Jurkat, Clone E6-1 (cell line): Measurements from ENCODE around the gene TAF11. TPM values are rescaled to one million over a fixed set of nuclear protein-coding genes. Genes with fewer than 3 reads are reported as not detected.
"Not testable (repeated sequence)": the region's sequence is repeated elsewhere in the genome, so short reads cannot be mapped to it uniquely, and the experiment has no call there.

Source experiments
- DNase-seq: peaks from one replicate; pipeline ENCODE4 v3.0.0-alpha.2; 2011; ENCODE audit warnings: low read depth, low spot score
- H3K4me3 ChIP-seq: 2 replicates; pipeline ENCODE4 v1.5.1; 2011; ENCODE audit warnings: mild to moderate bottlenecking, low read length, control low read depth, moderate library complexity
- polyA plus RNA-seq: library from polyadenylated mRNA; unstranded; fragments of >200 nt; gene quantifications from one replicate; pipeline ENCODE4 v1.2.1, GENCODE V29; 2012; ENCODE audit warnings: missing spikeins; ENCODE audit not compliant: insufficient read length, insufficient read depth

TAF11 gene, protein sequence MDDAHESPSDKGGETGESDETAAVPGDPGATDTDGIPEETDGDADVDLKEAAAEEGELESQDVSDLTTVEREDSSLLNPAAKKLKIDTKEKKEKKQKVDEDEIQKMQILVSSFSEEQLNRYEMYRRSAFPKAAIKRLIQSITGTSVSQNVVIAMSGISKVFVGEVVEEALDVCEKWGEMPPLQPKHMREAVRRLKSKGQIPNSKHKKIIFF
- 46.3 TPM for polyA plus RNA-seq

GRCh38 chr6:34887753-34888513, at the start of gene TAF11:
TAF11 (minus strand) TSS chr6:34888042; CDS start chr6:34887957, 85 bp downstream.
- DNase-seq, result peak; percentile 91
- peak within 1 kb of the TSS; percentile 98 for H3K4me3 ChIP-seq

- H3K4me3 ChIP-seq, result no peak overlapping the region
- no peak for DNase-seq
Observed at GRCh38 chr6:34934516-34934915, 46.7 kb upstream of the TAF11 start.

- H3K4me3 ChIP-seq, DNase-seq: not testable (repeated sequence)
Observed at GRCh38 chr6:34932202-34932601, 44.4 kb upstream of the TAF11 start.

DNA sequence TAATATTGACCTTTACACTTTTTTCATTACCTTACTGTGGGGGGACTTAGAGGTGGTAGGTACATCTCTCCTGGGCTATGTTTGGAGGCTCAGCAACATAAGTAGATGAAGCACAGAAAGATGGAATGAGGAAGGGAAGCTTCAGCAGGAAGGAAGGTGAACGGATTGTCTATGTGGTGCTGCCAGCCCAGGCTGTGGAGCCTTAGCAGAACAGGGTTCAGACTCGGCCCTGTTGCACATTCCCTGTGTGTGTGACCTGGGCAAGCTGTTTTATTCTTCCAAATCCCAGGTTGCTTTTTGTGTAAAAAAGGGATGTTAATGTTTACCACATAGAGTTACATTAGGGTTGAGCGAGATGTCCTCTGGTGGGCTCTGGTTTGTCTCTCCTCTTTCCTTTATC, 42.4 kb upstream of the TAF11 start:
- H3K4me3 ChIP-seq, result no peak overlapping the region
- no peak for DNase-seq

DNA sequence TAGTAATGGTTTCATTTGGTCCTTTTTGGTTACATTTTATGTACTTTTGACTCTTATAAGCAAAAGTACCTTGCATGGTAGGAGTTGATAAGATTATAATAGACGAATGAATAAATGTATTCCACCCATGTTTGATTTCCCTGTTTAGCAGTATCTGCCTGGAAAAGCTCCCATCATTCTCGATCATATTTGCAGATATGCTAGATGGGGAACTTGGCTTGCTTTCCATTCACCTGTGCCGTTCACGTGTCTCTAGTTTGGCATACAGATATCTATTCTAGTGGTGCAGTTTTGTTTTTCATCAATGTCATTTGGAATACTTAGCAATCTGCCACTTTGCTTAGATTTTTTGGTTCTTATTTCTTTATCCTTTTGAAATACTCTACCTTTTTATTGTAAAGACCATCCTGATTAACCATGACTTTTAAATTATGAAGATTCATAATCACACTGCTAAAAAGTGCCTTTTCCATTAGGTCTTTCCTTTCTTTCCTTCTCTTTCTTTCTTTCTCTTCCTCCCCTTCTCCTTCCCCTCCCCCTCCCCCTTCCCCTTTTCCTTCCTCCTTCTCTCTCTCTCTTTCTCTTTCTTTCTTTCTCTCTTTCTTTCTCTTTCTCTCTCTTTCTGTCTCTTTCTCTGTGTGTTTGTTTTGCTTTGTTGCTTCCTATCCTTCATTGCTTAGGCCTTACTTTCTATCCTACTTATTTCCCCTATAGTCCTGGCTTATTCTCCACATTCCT, 41.6 kb upstream of the TAF11 start:
- no peak for DNase-seq
- H3K4me3 ChIP-seq, result no peak overlapping the region

DNA sequence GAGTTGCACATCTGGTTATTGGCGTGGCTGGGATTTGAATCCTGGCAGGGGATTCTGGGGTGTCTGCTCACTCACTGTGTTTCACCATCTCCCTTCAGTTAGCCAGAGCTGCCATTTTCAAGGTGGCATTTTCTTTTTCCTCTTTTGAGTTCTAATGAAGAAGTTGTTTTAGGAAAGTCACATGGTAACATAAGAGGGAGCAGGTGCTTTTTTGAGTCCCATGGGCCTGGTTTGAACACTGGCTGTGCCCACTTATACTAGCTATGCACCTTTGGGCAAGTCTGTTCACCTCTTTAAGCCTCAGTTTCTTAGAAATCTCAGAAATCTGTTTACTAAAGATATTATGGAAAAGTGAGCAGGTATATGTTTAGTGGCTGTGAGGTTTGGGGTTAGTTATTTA, 40.9 kb upstream of the TAF11 start:
- DNase-seq, result no peak

DNA sequence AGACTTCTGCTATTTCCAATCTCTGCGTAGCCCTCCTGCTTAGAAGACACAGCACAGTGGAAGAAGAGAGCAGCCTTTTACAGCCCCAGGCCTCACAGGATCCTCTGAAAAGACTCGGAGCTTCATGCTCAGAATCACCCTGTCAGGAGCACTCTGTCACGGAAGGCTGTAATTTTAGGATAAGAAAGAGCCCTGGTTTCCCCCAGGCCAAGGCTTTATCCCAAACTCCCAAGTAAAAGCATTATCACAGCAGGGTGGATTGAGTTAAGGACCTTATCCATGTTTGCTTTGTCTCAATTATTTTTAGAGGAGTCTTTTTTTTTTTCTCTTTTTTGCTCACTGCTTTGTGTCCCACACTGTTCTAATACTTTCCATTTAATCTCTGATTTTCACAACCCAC, 40.4 kb upstream of the TAF11 start:
- no peak for DNase-seq
- H3K4me3 ChIP-seq, result no peak overlapping the region

More for the DNA sequence above, 40.9 kb upstream of the TAF11 start:
- no peak overlapping the region for H3K4me3 ChIP-seq

DNA sequence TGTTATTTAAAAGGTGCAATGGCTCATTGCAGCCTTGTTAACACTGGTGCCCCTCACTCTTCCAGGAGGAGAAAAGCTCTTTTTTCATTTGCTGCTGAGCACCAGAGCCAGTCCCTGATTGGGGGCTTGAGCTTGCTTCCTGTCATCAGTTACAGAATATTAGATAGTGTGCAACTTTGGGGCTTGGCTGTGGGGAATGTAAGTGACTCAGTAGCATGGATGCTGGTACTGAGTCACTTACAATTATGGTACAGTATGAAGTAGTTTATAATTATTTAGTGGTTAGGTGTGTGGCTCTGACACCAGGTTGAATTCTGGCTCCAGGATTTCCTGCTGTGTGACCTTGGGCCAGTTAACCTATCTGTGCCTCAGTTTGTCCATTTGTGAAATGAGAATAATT, 38.8 kb upstream of the TAF11 start:
- H3K4me3 ChIP-seq, result no peak overlapping the region
- DNase-seq, result no peak

GRCh38 chr6:34924831-34925625, 37.2 kb upstream of the TAF11 start:
- no peak for DNase-seq
- H3K4me3 ChIP-seq, result no peak overlapping the region

DNA sequence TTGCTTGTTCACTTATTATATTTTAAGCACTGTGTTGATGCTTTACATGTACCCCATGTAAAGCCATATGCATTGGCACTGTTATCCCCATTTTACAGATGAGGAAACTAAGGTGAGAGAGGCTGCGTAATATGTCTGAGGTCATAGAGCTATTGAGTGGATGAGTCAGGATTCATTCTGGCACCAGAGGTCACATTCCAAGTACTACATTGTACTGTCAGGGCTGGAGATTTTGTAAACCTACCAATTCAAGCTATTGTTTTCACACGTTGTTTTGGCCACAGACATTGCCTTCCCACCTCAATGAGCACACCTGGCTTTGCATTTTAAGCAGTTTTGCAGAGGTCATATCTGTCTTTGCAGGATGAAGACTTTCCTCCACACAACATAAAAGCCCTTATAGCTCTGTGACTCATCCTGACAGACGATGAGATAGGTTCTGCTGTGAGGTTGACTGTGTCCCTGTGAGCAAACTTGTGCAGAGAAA, 34.4 kb upstream of the TAF11 start:
- no peak for DNase-seq
- H3K4me3 ChIP-seq, result no peak overlapping the region

GRCh38 chr6:34920097-34920496, 32.3 kb upstream of the TAF11 start:
- no peak for DNase-seq
- no peak overlapping the region for H3K4me3 ChIP-seq

DNA sequence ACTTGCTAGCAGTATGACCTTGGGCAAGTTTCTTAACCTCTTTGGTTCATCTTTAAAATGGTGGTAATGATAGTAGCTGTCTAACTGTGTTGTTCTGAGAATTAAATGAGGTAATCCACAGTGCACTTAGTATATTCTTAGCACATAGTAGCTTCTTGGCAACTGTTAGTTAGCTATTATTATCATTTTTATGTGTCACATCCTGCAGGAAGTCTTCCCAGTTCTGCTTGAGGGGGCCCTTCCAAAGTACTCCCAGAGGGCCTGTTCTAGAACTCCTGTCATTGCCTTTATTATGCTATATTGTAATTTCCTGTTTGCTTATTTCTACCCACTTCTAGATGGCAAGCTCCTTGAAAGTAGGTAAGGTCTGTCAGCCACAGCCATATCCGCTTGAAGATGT, 31.8 kb upstream of the TAF11 start:
- no peak for DNase-seq
- H3K4me3 ChIP-seq, result no peak overlapping the region

DNA sequence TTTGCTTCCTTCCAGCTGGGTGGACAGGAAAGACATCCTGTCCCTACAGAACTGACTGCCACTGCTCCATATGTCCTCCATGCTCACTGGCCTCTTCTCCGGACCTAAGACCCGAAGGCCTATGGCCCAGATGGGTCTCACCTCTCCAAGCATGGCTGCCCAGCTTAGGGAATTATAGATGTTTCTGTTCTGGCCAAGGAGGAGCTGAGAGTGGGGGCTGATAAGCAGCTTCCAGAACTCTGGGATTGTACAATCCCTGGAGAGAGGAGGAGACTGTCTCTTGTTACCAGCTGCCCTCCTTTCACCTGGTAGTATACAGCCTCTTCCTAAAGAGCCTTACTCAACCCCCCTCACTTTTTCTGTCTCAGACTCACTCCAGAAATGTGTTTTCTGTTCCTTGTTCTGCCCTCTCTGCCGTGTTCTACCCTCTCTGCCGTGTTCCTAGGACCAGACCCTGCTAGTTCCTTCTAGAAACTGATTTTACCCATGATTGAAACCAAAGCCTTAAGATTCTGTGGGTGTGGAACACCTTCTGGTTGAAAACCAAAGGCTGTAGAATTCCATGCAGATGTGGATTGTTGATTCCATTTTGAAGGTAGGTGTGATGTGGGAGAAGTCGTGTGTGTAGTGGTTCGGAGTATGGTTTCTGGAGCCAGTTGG, 29.9 kb upstream of the TAF11 start:
- DNase-seq, result no peak

DNA sequence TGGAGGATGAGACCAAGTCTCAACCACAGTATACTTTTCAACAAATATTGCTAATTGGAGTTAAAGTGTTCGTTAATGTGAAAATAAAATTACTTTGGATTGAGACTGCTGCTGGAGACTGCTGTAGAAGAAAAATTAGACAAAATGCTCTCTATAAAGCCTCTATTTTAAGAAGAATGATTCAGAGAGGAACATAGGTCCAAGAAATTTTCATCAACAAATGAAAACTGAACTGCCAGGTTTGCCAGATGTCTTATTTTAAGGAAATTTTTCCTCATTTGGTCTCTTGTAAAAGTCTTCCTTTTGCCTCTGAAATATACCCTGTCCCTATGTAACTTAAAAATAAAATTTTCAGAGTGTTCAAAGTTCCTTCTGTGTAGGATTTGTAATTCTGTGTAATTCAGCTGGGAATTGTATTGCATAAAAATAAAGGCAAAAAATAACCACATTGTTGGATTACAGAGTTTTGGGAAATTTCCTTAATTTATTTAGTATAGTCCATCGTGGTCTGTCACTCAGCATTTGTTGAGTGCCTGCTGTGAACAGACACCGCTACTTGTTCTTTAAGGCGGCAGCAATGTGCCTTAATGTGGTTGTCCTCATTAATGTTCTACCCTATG, 28.6 kb upstream of the TAF11 start:
- H3K4me3 ChIP-seq, result no peak overlapping the region
- DNase-seq, result no peak

More for the DNA sequence above, 29.9 kb upstream of the TAF11 start:
- H3K4me3 ChIP-seq, result no peak overlapping the region

DNA sequence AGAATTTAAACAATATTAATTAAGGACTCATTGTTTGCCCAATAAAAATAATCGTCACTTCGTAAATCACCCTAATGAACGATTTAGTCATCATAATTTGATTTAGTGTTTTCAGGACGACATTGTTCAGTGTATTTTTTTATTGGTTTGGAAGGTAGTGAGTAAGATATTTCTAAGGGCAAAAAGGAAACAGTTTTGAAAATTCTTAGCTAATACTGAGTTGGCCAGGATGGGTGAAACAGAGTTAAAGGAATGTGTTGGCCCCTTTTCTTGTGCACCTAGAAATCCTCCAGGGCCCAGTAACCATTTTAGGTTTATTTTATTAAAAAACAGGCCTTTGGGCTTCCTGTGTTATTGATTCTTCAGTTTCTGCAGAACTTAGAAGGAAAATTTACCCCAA, 26.5 kb upstream of the TAF11 start:
- H3K4me3 ChIP-seq, result no peak overlapping the region
- no peak for DNase-seq

- no peak overlapping the region for H3K4me3 ChIP-seq
- DNase-seq, result peak; percentile 63
Observed at GRCh38 chr6:34912715-34913464, 25.0 kb upstream of the TAF11 start.

GRCh38 chr6:34911822-34912221, 24.0 kb upstream of the TAF11 start:
- no peak for DNase-seq
- no peak overlapping the region for H3K4me3 ChIP-seq
